ENCODE measurements around the gene CCT7. TPM values are rescaled to one million over a fixed set of nuclear protein-coding genes. Genes with fewer than 3 reads are reported as not detected.

CCT7 gene
- total RNA-seq, 1 experiment from 2014 or later: 482 TPM

GRCh38 chr2:73258186-73258912 is 24.2 kb downstream of the CCT7 start (continued):
- TF ChIP-seq, protein P1, sequence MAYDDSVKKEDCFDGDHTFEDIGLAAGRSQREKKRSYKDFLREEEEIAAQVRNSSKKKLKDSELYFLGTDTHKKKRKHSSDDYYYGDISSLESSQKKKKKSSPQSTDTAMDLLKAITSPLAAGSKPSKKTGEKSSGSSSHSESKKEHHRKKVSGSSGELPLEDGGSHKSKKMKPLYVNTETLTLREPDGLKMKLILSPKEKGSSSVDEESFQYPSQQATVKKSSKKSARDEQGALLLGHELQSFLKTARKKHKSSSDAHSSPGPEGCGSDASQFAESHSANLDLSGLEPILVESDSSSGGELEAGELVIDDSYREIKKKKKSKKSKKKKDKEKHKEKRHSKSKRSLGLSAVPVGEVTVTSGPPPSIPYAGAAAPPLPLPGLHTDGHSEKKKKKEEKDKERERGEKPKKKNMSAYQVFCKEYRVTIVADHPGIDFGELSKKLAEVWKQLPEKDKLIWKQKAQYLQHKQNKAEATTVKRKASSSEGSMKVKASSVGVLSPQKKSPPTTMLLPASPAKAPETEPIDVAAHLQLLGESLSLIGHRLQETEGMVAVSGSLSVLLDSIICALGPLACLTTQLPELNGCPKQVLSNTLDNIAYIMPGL (CRISPR knock-in tag; IDR thresholded peaks at IDR 0.05): no peak
- no peak for TF ChIP-seq MLX (CRISPR knock-in tag; IDR thresholded peaks at IDR 0.05)
- TF ChIP-seq GTF2I (CRISPR knock-in tag; conservative IDR thresholded peaks at IDR 0.05): no peak

DNA sequence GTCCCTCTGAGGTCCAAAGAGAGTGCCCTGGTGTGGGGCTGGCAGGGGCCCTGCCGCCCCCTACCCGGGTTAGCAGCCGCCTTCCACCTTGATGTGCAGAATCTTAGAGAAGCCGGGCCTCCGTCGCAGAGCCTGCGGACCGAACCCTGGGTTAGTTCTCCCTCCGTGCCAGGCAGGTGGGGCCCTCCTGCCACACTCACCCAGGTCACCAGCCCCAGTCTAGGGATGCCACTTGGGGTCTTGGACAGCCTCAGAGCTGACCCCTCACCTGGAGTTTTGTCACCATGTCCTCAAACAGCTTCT is 24.8 kb downstream of the CCT7 start:
- ATAC-seq (no peak), DNase-seq (ENCODE audit: low spot score) (no peak)
- TF ChIP-seq CTCF (IDR thresholded peaks at IDR 0.05) (no peak), TEAD4 (CRISPR knock-in tag; IDR thresholded peaks at IDR 0.05) (no peak), E2F5 (CRISPR knock-in tag; IDR thresholded peaks at IDR 0.05) (no peak), ZNF121 (CRISPR knock-in tag; IDR thresholded peaks at IDR 0.05) (no peak)
- no peaks in the 10 kb centered on the region for H3K9me3 Mint-ChIP-seq
- H3K4me1 Mint-ChIP-seq: peaks cover 11% of the 10 kb centered on the region
- ChIA-PET POLR2A (no interaction called here), CTCF (no interaction called here)
- no peaks in the 10 kb centered on the region; the same call in 1 of the 2 replicates for H3K27me3 Mint-ChIP-seq (ENCODE audit: low read depth)
- H3K27ac Mint-ChIP-seq: no peak overlapping the region
- no peak overlapping the region for H3K4me3 Mint-ChIP-seq
- H3K36me3 Mint-ChIP-seq: peaks cover 9% of the 10 kb centered on the region

DNA sequence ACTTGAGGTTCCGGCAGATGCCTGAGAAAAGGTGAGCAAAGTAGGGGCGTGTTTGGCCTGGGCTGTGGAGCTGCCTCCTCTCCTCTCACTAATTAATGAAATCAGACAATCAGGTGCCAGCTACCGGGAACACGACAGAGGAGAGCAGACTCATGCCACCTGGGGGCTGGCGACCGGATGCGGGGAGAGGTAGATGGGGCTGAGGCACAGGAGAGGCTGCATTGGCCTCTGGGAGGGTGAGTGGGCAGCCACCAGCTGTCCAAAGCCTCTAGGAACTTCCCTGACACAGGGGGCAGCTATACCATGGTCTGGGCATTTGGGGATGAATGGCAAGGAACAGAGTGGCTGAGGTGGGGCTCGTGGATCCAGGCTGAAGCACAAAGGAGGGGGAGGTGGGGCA is 25.2 kb downstream of the CCT7 start:
- DNase-seq (ENCODE audit: low spot score) (no peak), ATAC-seq (no peak)
- Mint-ChIP-seq H3K27ac (no peak overlapping the region), H3K4me1 (peaks cover 11% of the 10 kb centered on the region), H3K9me3 (no peaks in the 10 kb centered on the region), H3K36me3 (peaks cover 9% of the 10 kb centered on the region), H3K4me3 (no peak overlapping the region), H3K27me3 (ENCODE audit: low read depth) (no peaks in the 10 kb centered on the region; the same call in 1 of the 2 replicates)
- TF ChIP-seq ZNF121 (CRISPR knock-in tag; IDR thresholded peaks at IDR 0.05) (no peak), ZNF138 (CRISPR knock-in tag; conservative IDR thresholded peaks at IDR 0.05) (no peak), NR2C2 (CRISPR knock-in tag; IDR thresholded peaks at IDR 0.05) (no peak), MAX (CRISPR knock-in tag; IDR thresholded peaks at IDR 0.05) (no peak), FOXJ3 (CRISPR knock-in tag; IDR thresholded peaks at IDR 0.05; ENCODE audit: borderline replicate concordance) (no peak)
- TF ChIP-seq, protein P2, sequence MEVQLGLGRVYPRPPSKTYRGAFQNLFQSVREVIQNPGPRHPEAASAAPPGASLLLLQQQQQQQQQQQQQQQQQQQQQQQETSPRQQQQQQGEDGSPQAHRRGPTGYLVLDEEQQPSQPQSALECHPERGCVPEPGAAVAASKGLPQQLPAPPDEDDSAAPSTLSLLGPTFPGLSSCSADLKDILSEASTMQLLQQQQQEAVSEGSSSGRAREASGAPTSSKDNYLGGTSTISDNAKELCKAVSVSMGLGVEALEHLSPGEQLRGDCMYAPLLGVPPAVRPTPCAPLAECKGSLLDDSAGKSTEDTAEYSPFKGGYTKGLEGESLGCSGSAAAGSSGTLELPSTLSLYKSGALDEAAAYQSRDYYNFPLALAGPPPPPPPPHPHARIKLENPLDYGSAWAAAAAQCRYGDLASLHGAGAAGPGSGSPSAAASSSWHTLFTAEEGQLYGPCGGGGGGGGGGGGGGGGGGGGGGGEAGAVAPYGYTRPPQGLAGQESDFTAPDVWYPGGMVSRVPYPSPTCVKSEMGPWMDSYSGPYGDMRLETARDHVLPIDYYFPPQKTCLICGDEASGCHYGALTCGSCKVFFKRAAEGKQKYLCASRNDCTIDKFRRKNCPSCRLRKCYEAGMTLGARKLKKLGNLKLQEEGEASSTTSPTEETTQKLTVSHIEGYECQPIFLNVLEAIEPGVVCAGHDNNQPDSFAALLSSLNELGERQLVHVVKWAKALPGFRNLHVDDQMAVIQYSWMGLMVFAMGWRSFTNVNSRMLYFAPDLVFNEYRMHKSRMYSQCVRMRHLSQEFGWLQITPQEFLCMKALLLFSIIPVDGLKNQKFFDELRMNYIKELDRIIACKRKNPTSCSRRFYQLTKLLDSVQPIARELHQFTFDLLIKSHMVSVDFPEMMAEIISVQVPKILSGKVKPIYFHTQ (CRISPR knock-in tag; IDR thresholded peaks at IDR 0.05): no peak
- POLR2A ChIA-PET: no interaction called here
- CTCF ChIA-PET: interaction anchor here (1.5 kb wide), 3 partner anchors 10 to 30 kb away, joined by 5 to 9 read pairs (median 7); no protein-coding TSS in a partner anchor

Measured in WTC11 (cell line).